ENCODE results near the gene PLIN4.

PLIN4 gene

DNA sequence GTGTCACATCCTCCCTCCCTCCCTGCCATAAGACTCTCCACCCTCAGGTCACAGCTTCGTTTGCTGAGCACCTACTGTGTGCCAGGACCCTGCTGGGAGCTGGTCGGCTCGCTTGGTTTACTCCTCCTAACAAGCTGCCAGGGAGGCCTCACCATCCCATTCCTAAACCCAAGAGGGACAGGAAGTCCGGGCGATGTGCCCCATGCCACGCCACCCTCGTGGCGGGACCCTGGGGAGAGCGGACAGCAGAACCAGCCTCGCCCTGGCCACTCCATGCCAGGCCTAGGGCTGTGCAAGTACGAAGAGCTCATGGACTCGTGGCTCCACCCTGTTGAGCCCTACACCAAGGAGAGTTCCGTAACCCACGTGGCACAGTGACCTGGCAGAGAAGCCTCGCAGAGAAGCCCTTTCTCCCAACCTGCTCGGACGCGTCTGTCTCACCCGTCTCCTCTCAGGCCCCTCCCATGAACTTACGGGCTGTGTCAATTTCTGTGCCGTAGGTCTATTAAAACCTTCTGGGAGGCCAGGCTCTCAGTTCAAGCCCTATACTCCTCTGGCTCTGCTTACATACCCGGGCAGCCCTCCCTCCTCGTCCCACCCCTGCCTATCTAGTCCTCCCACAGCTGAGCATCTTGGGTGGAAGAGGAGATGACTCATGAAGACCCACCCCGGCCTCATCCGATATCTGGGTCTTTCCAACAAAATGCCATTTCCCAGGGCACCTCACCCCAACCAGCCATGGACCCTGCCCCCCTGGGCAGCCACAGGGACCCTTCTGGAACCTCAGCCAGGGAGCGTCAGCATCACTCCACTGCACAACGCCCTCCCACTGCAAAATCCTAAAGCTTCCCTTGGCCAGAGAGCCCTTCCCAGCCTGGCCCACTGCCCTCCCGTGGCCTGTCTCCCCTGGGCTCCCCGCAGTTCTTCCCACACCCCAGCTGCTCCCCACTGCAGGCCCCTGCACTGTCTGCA, 63.3 kb downstream of the PLIN4 start:
- no peak for DNase-seq

DNA sequence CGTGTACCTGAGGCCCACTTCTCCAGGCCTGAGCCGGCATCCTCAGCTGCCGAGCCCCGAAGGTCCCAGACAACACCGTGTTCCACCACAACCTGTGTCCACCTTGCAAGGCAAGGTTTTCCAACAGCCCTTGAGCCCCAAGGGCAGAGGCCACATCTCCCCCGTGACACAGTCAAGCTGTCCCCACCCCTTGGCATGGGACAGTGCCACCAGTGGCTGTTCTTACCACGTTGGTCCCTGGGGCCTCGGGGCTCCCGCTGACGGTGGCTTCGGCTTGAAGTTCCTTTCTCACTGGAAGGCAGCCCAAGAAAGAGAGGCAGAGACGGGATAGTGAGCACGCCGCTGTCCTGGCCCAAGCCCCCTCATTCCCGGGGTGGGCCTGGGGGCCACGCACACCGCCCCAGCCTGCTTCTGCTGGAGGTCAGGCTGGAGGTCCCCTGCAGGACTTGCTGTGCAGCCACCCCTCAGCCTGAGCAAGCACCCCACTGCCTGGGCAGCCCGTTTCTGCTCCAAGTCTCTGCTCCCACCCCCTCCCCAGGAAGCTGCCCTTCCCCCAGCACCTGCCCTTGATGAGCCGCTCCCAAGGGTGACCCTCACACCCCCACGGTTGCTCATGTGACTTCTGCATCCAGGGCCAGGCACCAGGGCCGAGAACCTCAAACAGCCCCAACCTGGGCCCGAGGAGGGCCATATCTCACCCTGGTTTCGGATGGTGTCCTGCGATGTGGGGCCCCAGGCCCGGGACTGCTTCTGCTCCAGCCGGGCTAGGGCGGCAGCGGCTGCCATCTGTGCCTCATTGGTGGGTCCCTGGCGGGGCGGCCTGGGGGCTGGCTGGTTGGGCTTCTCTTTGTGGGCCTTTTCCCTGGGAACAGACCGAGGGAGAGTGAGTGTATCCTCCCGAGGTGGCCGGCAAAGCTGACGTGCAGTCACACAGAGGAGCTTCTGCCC, 64.8 kb downstream of the PLIN4 start:
- DNase-seq, result no peak

DNA sequence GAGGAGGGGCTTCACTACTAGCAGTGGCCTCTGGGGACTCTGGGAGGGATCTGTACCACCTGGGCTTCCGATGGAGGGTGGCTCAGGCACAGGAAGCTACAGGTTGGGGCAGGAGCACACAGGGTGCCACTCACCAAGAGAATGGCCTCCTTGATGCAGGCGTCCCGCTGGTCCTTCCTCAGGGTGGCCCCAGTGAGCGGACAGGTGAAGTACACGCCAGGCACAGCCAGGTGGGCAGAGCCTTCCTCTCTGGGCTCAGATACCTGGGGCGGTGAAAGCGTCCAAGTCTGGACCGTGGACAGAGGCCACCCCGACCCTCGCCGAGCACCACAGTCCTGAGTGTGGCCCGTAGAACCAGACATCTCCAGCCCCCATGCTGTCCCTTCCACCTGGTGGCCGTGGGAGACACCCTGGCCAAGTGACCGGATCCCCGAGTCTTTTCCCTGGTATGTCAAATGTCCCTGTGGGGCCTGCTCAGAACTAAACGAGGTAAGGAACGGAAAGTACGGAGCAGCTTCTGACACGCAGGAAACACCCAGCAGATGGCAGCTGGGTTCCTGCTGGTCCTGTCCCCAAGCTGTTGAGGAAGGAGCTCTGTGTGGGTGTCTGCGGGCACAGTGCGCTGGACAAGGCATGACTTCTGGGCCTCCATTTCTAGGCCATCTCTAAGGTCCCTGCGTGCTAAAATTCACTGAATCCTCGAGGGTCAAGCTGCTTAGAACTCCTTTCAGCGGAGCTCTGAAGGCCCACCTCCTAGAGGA, 65.9 kb downstream of the PLIN4 start:
- no peak for DNase-seq
